CD4-positive, alpha-beta T cell treated with Interleukin-12 subunit alpha and Interleukin-12 subunit beta, for 1 hour (primary cell): ENCODE data around the gene UBE2U.
"Not testable (repeated sequence)": the region's sequence is repeated elsewhere in the genome, so short reads cannot be mapped to it uniquely, and the experiment has no call there.

Experiments
- DNase-seq: peaks from one replicate; pipeline ENCODE4 v3.0.0-alpha.2; 2020

The UBE2U gene

DNA sequence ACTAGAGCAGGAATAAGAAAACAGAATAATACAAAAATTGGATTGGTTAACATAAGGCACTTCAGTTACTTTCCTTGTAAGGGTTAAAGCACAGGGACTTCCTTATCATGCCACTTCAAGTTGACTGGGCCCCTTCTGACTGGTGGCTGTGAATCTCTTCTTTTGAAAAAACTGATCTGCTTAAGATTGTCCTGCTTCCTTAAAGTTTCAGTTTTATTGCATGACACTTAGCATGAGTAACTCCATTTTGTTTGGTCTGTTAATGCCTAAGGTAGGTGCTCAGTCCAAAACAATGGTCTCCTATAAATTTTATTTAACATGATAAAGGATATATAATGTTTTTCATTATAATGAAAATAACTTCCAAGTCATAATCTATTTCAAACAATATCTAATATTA, 37.6 kb downstream of the UBE2U start:
- no peak for DNase-seq

DNA sequence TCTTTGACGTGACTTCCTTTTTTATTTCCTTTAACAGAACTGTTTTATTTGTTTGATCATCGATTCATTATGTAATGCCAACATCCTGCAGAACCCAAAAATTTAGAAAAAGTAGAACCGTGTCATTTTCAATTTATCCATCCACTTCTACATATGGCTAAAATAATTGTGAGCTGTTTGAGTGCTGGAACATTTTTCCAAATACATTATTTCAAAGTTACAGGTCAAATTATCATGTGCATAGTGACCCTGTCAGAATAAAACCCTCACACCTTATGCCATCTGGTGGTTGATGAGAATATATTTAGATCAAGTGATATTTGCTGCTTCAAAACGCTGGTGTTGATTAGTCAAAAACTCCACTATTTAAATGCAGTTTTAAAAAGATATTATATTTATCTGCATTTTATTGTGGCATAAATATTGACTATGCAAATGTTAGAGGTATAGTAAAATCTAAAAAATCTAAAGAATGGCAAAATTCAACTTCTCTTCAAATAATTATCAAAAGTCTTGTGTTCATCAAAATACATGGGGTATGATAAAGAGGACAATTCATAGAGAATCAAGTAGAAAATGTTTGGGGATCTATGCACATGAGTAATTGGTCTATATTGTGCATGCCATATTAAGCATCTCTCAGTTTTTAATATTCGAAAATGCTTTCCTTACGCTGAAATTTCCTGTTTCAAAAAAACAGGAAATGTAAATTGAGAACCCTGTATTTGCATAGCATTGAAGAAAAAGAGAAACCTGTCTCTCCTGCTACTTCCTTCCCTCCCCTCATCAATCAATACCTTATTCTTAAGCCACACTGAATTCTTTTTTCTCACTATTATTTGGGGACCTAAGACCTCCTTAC, 39.7 kb downstream of the UBE2U start:
- peak; percentile 13 for DNase-seq

DNA sequence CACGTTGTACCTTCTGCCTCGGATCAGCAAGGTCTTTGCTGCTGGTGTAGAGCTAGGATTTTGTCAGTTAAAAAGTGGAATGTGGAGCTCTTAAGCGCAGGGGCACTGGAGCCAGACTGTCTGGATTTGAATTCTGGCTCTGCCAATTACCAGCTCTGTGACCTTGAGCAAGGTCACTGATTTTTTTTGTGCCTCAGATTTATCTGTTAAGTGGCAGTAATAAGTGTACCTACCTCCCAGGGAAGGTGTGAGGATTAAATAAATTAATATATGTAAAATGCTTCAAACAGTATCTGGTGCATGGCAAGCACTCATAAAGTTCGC, 40.3 kb downstream of the UBE2U start:
- DNase-seq = no peak

DNA sequence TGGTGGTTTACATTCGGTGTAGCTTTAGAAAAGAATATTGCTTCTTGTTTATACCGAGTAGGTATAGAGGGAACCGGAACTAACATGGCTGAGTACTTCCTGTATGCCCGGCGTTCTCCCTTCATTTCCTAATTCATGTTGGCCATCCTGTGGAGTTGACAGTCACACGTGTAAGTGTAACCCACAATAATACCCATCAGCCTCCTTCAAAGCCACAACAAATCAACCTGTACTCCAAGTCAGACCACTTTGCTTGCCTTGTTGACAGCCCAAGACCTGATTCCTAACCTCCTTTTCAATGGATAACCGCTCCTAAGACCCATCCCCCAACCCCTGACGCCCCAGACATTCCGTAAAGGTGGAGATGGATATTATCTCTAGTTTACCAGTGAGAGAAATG, 42.1 kb downstream of the UBE2U start:
- no peak for DNase-seq

DNA sequence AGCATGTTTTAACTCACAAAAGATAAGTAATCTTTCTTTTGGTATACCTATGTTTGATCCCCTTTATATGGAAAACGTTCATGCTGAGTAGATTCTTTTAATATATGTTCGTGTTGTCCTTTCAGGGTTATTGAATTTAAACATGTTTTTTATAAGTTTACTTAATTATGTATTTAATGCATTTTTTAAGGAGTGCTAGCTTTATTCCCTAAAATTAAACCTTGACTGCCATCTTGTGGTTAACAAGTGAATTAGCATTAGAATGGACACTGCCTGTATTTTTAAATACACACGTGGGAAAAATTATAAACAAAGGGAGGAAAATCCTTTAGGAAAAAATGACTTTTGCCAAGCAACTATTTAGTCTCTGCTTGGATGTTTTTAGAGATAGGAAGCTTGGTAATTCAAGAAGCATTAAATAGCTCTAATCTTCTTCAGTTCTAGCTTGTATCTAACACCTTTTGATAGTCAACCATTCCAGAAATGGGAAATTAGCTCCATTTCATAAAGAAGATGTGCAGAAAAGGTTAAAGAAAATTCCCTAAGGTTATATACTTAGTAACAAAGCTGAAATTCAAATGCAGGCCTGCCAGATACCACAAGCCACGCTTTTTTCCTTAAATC, 43.0 kb downstream of the UBE2U start:
- DNase-seq = peak; percentile 30

DNA sequence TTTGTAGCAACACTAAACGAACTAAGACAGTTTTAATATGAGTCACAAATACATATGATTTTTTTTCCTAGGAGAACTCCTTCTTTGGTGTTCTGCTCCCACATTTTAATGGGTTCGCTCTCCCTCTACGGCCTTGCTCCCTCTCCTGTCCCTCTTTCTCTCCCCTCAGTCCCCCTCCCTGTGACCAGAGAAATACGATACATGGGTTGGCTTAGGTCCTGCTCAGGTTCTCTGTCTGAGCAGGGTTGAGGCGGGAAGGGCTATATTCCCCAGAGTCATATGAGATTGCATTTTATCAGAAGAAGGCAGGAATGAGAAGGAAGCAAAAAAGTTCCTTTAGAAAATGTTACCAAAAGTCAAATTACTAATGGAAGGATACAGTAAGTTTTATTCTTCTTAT, 44.6 kb downstream of the UBE2U start:
- no peak for DNase-seq

DNA sequence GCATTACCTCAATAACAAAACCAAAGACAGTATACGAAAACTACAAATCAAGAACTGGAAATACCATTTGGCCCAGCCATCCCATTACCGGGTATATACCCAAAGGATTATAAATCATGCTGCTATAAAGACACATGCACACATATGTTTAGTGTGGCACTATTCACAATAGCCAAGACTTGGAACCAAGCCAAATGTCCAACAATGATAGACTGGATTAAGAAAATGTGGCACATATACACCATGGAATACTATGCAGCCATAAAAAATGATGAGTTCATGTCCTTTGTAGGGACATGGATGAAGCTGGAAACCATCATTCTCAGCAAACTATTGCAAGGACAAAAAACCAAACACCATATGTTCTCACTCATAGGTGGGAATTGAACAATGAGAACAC, 47.0 kb downstream of the UBE2U start:
- DNase-seq = not testable (repeated sequence)

DNA sequence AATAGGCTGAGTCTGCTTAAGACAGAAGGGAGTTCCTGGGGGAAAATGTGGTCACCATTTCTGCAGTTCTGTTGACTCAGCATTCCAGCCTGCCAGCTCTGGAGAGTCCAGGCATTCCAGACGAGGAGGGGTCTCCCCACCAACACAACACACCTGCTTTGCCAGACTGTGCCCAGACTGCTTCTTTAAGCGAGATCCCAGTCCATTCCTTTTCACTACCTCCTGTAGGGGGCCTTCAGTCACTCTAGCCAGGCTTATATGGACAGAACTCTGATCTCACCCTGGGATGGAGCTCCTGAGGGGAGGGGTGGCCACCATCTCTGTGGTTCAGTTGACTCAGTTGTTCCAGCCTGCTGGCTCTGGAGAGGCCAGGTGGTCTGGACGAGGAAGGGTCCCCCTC, 48.5 kb downstream of the UBE2U start:
- DNase-seq = no peak

DNA sequence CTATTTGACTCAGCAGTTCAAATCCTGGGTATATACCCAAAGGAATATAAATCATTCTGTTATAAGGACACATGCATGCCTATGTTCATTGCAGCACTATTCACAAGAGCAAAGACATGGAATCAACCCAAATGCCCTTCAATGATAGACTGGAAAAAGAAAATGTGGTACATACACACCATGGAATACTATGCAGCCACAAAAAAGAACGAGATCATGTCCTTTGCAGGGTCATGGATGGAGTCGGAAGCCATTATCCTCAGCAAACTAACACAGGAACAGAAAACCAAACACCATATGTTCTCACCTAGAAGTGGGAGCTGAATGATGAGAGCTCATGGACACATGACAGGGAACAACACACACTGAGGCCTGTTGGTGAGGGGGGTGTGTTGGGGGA, 53.8 kb downstream of the UBE2U start:
- not testable (repeated sequence) for DNase-seq

DNA sequence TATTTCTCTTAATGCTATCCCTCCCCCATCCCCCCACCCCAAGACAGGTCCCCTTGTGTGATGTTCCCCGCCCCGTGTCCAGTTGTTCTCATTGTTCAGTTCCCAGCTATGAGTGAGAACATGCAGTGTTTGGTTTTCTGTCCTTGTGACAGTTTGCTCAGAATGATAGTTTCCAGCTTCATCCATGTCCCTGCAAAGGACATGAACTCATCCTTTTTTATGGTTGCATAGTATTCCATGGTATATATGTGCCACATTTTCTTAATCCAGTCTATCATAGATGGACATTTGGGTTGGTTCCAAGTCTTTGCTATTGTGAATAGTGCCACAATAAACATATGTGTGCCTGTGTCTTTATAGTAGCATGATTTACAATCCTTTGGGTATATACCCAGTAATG, 55.0 kb downstream of the UBE2U start:
- not testable (repeated sequence) for DNase-seq

DNA sequence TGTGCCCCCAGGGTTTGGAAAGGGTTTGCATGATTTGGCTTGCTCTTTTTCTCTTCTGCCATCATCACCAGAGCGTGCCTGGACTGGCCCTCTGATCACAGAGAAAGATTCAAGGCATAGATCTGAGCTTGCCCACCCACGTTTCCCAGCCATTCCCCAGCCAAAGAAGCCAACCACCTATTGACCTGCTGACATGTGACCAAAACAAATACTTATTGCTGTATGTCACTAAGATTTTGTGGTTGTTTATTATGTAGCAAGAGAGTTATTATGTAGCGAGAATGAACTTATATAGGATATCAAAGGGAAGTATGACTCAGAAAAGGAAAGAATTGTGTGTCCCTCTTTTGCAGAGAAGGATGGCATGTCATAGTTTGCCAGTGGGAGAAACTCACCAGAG, 59.9 kb downstream of the UBE2U start:
- no peak for DNase-seq

DNA sequence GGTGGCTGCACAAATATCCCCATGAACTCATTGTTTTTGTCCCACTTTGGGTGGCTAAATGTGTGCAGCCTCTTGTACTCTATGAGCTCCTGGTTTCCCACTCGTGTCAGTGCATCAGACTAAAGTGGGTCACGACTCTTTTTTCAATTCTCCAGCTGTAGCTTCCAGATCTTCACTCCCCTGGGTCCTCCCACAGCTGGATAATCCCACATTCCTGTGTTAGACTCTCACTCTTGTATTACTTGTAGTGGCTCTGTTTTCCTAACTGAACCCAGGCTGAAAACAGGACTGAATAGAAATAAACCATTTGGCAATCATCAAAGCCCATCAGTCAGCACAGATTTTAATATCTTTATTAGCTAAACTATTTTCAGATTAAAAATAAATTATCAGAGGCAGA, 60.4 kb downstream of the UBE2U start:
- no peak for DNase-seq

DNA sequence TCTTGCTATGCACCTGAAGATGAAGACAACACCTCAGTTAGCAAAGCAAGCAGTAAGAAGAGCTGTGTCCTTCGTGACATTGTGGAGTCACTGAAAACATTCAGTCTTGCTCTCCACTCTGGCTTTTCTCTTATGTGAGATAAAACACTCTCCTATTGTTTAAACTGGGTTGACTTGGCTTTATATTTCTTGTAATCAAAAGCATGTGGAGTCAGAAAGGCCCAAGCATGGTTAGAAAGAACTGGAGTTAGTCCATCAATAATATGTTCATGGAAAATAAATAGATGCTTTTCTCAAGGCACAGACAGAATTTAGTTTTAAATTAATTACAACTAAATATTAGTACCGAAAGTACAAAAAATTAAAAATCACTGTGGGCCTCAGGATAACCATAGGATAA, 61.7 kb downstream of the UBE2U start:
- DNase-seq = no peak

DNA sequence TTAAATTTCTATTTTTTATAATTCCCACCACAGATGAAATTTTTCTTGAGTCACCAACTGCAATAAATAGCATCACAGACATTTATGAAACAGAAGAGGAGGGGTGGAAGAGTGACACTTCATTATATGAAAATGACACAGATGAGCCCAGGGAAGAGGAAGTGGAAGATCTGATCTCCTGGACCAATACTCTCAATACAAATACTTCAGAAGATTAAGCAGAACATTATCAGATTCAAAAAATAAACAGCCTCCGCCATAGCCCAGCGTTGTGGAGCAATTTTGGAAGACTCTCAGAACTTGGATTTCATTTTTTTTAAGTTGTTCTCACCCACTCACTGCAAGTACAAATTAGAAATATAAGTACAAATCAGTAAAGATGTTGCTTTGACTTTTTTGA, 63.6 kb downstream of the UBE2U start:
- no peak for DNase-seq

DNA sequence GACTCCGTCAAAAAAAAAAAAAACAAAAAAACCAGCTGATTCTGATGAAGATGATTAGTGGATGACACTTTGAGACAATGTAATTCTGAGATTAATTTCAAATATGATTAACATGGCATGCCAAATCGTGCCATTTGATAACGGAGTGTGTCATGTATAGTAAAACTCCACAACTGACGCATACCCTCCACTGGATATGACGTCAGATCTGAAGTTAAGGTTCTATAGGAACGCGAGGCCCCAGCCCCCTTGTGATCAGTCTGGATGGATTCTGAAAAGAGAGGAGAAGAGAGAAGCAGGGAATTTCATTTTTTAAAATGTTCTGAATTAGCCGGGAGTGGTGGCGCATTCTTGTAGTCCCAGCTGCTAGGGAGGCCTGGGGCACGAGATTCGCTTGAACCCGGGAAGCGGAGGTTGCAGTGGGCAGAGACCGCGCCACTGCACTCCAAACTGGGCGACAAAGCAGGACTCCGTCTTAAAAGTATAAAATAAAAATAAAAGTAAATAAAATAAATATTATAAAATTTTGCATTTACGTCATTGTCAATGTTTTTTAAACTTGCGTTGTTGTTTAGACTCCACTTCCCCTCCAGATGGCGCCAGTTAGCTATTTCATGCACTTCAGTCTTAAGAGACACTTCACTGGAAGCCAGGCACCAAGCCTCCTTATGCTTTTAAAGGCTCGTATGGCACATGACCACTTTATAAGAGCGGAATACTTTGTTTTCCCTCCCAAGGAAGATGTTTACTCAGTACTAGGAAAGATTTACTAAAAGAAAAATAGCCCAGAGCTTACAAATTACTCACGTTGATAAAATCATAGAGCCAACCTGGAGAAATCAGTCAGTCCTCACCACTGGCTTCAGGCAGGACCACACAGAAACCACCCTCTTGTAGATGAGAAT, 65.5 kb downstream of the UBE2U start:
- DNase-seq = peak; percentile 53

DNA sequence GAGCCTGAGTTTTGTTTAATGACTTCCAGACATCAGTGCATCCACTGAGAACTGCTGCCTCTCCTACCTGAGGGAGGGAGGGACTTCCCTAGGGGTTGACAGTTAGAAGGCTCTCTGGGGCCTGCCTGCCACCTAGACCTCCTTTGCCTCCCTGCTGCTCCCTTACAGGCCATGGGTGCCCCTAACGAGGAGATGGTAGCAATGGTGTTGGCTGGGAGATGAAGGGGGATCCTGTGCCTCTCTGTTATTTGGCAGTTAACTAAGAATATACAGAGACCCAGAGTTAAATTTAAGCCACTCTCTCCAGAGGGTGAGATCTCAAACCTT, 66.1 kb downstream of the UBE2U start:
- DNase-seq = no peak

DNA sequence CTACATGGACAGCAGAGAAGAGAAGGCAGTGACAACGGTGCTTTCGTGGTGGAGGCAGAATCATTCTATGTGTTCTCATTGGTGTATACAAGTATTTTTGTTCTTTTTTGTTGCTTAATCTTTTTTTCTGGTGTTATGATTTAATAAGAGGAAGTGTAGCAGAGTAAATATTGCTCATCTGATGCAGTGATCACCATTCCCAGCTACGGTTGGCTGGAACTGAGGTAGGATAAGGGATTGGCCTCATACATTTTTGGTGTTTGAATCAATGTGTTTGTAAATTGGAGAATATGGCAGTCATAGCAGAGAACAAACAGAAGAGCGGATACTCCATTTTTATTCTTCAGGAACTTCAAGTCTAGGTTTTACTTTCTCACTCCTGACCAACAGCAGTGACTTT, 76.6 kb downstream of the UBE2U start:
- DNase-seq = no peak

DNA sequence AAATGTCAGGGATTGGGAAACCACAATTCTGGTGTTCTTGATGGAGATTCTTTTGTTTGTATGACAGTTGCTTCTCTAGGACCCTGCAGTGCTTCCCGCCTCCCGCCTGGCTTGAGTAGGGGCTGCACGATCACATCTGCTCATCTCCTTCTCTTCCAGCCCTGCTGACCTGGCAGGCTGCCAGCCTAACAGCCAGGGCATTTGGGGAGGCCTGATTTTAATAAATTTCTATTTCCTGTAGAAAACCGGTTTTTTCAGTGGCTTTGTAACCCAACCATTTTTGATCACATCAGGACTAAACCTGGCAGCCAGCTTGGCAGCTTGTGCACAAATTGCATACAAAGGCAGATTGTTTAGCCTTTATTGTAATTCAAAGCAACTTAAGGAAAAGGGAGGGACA, 78.9 kb downstream of the UBE2U start:
- DNase-seq = no peak

DNA sequence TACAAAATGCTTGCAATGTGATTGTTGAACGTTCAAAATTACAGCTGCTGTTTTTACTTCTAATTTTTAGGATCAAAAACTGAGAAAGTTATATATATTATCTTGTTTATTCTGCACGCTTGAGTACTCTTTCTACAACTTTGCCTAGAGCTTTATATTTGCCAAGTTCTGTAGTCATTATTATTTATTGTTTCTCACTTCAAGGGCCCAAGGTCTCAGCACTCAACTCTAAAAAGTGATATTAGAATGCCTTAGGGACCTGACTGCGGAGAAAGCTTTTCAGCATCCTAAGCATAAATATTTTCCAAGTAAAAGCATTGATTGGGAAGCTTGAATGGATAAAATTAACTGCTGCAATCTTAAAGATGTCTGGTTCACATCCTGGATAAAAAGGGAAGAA, 83.6 kb downstream of the UBE2U start:
- DNase-seq = no peak

DNA sequence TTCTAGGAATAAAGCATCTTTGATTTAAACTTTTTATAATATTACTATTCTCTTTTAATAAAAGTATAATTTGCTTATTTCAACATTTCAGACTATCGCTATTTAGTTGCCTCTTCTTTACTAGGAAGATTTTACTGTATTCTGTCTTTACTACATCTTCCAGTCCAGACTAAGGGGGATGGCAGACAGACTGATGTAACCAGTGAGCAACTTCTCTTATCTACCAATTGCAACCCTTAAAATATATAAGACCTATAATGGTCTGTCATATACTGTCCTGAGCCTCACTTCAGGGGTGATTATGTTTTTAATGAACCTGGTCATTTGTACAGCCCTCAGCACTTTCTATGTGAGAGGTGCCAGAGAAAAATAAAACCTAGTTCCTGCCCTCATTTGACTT, 87.0 kb downstream of the UBE2U start:
- DNase-seq = no peak

DNA sequence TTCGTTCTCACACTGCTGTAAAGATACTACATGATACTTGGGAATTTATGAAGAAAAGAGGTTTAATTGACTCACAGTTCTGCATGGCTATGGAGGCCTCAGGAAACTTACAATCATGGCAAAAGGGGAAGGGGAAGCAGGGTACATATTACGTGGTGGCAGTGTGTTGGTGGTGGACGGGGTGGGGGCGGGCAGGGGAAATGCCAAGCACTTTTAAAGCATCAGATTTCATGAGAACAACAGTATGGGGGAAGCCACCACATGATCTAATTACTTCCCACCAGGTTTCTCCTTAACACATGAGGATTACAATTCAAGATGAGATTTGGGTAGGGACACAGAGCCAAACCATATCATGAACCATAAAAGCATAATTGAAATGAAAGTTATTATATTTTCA, 88.5 kb downstream of the UBE2U start:
- no peak for DNase-seq

DNA sequence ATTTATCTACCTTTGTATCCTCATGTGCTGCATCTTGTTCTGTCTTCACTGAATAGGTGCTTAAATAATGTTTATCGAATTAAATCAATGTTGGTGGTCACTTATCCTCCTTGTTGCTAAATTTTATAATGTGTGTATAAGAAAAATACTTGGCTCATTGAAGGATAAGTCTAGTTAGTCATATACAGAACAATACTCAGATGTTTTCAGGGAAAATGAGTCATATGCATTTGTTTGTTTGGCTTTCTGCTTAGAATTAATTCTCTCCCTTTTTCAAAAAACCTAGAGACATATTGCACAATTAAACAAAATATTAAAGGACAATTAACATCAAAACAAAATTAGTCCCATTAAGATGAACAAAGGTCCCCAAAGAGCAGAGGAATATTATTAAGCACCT, 89.0 kb downstream of the UBE2U start:
- DNase-seq = no peak

DNA sequence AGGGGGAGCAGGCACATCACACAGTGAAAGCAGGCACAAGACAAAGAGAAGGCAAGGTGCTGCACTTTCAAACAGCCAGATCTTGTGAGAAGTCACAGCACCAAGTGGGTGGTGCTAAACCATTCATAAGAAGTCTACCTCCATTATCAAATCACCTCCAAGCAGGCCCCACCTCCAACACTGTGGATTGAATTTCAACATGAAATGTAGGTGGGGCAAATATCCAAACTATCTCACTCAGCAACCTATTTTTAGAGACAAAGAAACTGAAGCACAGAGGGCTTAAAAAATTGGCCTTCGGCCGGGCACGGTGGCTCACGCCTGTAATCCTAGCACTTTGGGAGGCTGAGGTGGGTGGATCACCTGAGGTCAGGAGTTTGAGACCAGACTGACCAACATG, 90.4 kb downstream of the UBE2U start:
- DNase-seq = no peak

DNA sequence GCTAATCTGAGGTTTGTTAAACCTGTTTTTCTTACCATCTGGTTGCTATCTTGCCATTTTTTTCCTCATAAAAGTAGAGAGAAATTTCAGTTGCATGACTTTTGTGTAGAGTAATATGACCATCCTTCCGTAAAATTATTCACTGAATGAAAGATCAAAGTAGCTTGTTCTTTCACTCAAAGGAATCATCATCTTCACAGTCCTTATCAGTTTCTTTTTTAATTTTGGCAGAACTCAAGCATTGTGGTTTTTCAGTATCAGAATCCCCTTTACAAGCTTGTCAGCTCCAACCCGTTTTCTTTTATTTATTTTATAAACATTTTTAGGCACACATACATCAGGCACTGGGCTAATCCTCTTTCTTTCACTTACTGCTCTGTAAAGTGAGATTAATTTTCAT, 91.7 kb downstream of the UBE2U start:
- DNase-seq = no peak
